Cerebellar cortex (tissue), 1 donor: Measurements from ENCODE around the gene MTUS2.

Experiments
- DNase-seq: peaks from one replicate; pipeline ENCODE4 v3.0.0-alpha.2; 2015; ENCODE audit warnings: low spot score

The MTUS2 gene

DNA sequence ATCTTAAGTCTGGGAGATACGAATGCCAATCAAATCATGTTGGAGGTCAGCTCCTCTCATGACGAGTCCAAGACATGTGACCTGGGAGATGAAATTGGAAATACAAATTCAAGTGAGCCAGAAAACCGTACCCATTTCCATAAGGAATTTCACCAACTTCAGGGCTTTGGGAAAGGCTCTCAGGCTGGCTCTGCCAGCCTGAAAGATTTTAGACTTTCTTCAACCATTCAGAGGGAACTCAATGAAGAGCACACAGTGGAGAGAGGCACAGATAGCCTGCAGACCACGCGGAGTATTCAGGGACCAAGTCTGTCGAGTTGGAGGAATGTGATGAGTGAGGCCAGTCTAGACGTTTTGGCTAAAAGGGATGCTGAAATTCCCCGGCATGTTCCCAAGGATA is 204.6 kb downstream of the MTUS2 start:
- DNase-seq, result no peak

DNA sequence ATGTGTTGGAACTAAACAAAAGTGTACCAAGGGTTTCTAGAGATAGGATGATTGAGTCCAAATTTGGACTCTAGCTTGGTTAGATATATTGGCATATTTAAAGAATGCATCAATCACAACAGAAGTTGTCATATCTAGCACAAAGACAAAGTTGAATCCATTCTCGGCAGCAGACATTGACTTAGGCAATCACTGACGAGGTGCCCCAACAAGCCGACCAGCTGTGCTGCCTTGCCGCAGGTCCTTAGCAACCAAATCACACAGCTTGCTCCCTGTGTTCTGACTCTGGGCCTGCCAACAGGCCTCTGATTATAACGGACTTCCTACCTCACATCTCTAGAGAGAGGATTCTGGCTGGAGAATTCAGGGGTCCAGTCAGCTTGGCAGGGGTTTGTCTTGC is 208.7 kb downstream of the MTUS2 start:
- DNase-seq, result no peak

GRCh38 chr13:29038700-29039099 is 218.6 kb downstream of the MTUS2 start:
- DNase-seq, result no peak

DNA sequence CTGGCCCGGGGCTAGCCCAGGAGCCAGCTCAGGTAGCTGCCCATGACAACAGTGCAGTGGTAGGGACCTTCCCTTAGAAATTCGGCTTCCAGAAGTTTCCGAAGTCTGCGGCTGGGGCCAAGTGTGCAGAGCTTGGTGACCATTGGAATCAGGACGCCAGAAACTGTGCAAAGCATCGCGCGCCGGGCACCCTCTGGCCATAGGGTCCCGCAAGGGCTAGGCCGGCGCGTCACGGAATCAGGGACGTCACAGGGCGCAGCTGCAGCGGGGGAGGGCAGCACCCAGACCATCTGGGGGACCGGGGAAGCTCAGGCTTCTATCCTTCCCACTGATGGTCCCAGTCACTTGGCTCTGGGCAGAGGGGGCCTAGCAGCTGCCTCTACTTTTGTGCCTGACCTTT is 219.1 kb downstream of the MTUS2 start:
- no peak for DNase-seq

DNA sequence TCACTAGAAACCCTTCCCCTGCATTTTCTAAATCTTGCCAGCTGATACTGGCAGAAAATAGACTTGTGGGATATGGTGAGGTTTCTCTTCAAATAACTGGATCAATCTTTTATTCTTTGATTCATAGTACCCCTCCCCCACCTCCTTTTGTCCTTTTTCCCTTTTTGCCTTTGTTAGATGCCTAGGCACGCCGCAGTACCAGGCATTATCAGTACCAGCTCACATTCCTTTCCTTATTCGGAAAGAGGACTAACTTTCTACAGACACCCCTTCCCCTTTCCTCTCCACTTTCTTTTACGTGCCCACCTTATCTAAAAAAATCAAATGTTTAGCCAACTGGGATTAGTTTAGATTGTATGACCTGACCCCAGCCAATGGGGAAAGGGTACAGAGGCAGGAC is 226.4 kb downstream of the MTUS2 start:
- DNase-seq, result no peak

- DNase-seq, result no peak
These were observed 229.4 kb downstream of the MTUS2 start for GRCh38 chr13:29049524-29049923.

DNA sequence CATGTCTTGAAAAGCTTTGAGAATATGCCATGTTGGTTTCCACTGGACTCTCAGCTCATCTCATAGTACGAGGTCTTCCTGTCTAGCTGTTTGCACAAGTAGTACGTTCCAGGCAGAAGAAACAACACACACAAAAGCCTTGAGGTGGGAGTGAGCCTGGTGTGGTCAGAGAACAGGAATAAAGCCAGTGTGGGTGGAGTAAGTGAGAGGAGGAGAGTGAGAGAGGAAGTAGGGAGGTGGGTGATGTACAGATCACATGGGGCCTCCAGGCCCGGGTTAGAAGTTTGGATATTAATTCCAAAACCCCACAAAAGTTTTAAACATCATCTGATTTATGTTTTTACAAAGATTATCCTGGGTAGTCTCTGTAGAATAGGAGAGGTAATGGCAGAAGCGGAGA is 230.6 kb downstream of the MTUS2 start:
- no peak for DNase-seq

DNA sequence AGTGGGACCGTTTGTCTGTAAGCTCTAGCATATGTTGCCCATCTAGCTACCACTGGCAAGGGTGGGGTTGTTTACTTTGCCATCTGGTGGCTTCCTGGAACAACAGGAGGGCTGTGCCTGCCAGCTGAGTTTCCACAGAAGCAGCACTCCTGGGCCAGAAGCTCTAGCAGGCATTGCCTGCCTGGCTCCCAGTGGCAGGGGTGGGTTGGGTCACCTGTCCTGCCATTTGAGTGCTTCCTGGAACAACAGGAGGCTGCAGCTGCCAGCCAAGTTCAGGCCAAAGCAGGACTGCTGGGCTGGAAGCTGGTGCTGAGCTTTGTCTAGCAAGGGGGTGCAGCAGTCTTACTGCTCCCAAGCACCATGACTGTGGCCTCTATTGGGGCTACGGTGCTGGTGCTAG is 239.7 kb downstream of the MTUS2 start:
- no peak for DNase-seq

GRCh38 chr13:29065142-29065541 is 245.0 kb downstream of the MTUS2 start:
- no peak for DNase-seq

DNA sequence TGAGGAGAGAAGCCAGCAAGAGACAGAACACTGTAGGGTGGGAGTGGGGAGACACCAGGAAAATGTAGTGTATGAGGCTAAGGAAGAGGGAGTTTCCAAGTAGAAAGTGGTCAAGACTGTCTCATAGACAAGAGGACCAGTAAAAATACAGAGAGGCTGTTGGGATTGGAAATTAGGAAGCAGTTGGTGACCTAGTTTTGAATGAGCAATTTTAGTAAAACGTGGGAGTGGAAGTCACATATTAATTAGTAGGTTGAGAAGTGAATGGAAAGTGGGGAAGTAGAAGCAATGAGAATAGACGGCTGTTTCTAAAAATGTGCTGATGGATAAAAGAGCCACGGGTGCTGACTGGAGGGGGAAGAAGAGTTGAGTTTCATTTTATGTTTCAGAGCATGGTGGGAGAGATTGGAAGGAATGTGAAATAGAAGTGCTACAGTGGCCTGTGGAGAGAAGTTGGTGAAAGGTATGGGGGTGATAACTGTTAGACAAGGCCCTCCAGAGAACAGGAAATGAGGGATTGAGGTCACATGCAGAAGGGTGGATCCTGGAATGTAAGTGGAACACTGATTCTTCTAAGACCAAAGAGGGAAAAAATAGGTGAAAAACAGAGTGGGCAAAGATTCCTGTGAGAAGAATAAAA is 247.3 kb downstream of the MTUS2 start:
- peak; percentile 61 for DNase-seq

DNA sequence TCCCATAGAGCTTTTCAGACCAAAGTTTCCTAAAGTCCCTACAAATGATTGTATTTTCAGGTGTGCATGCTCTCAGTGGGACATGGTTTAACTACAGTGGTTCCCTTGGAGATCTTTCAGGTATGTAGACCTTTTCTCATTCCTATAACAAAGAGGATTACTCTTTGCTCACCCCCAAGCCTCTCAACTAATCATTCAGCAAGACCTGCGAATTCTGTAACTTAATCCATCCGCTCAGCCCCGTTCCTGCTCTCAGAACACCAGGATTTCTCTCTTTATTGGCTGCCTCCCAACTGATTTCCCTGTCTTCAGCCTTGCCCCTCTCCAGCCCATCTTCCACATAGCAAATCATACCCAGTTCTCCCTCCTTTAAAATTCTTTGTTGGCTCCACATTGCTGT is 253.6 kb downstream of the MTUS2 start:
- DNase-seq, result no peak

- DNase-seq, result no peak
These were observed 257.1 kb downstream of the MTUS2 start for GRCh38 chr13:29077051-29077813.

GRCh38 chr13:29081036-29081435 is 260.9 kb downstream of the MTUS2 start:
- DNase-seq, result no peak

- no peak for DNase-seq
These were observed 261.7 kb downstream of the MTUS2 start for GRCh38 chr13:29081697-29082440.

DNA sequence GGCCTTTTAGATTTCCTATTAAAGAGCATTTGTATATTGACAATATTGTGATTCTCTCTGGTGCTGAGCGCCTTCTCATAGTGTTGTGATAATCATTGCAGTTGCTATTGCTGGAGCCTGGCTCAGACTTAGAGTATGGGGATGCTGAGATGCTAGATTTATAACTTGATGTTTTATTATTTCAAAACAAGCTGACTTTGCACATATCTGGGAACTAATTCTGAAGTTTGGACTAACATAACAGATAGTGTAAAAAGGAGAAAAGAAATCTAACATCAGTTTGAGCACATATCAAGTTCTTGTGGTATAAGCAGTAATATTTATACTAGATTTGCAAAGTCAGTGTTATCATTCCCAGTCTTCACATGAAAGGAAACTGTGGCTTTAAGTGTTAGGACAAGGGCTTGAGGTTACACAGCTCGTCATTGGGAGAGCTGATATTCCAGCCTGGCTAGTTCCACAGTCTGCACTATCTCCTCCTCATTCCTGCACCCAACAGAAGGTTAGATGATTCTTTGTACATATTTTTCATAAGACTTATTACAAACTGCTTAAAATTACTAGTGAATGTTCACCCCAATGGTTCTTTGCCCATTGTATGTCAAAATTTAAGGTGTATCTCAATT is 279.8 kb downstream of the MTUS2 start:
- no peak for DNase-seq

DNA sequence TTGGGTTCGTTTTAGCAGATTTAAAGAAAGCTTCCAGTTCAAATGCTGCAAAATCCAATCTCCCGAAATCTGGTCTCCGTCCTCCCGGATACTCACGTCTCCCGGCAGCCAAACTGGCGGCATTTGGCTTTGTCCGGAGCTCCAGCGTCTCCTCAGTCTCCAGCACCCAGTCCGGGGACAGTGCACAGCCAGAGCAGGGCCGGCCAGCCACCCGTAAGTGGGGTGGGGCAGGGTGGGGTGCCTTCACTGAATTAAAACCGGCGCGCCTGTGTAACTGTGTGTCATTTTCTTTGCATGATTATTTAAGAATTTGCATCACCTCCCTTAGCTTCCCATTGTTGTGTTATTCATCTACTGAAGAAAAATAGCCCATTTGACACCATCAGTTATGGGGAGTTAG is 280.6 kb downstream of the MTUS2 start:
- DNase-seq, result no peak

GRCh38 chr13:29101409-29101808 is 281.3 kb downstream of the MTUS2 start:
- DNase-seq, result no peak

DNA sequence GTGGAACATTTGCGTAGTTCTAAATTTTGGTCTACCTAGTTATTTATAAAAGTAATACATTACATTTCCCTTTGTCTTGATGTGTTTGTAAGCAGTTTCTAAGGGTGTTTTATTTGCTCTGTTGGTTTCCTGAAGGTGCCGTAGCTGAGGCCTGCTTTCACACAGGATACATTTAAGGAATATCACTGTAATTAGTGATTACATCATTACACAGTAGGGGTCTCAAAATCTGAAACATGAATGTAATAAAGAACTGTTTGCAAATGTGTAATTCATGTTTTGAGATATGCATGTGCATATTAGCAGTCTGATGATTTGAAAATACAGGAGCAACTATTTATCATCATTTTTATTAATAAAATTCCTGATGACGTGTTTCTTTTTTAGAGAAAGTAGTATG is 281.8 kb downstream of the MTUS2 start:
- DNase-seq, result no peak

DNA sequence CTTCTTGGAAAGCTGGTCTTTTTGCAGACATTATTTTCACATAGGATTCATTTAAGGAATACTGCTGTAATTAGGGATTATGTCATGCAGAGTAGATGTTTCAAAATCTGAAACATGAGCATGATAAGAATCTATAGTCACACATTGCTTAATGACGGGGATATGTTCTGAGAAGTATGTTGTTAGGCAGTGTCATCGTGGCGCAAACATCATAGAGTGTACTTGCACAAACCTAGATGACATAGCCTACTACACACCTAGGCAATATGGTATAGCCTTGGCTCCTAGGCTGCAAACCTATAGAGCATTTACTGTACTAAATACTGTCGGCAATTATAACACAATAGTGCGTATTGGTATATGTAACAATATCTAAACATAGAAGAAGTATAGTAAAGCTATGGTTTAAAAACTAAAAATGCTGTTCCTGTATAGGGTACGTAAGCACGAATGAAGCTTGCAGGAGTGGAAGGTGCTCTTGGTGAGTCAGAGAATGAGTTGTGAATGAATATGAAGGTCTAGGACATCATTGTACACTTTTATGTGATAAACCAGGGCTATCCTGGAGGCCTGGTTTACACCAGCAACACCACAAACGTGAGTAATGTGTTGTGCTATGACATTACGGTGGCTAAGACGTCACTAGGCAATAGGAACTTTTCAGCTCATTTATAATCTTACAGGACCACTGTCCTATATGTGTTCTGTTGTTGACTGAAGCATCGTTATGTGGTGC is 283.1 kb downstream of the MTUS2 start:
- DNase-seq, result no peak

DNA sequence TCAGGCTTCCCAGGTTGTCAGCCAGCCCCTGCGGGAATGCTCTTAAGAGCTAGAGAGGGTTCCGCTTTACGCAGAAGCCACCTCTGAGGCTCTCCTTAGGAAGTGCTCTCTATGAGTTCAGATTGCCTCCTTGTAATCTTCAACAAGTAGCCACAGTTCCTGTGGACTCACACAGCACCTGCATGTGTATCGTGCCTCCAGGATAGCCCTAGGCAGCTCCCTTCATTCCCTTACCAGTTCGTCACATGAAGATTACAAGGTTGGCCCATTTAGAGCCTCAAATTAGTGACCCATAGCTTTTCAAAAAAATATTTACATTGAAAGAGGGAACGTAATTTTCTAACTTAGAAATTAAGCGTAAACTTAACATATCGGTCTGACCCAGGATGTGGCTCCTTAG is 284.3 kb downstream of the MTUS2 start:
- no peak for DNase-seq

GRCh38 chr13:29105779-29106178 is 285.6 kb downstream of the MTUS2 start:
- no peak for DNase-seq

GRCh38 chr13:29106651-29107050 is 286.5 kb downstream of the MTUS2 start:
- DNase-seq, result no peak
